Fibroblast of lung (primary cell): ENCODE data around the gene DCUN1D2. TPM values are rescaled to one million over a fixed set of nuclear protein-coding genes. Genes with fewer than 3 reads are reported as not detected.
"Not testable (repeated sequence)": the region's sequence is repeated elsewhere in the genome, so short reads cannot be mapped to it uniquely, and the experiment has no call there.

Experiments
- DNase-seq, 2 donors: peaks; one replicate each; pipeline versions ENCODE4 v3.0.0 to v3.0.0-alpha.2; 2010; ENCODE audit warnings: low read depth in 2 of 2
- H2AFZ ChIP-seq: 2 replicates; pipeline ENCODE4 v1.5.1; 2012; ENCODE audit warnings: low read length, control low read depth, inconsistent platforms
- H3K27ac ChIP-seq: 2 replicates; pipeline ENCODE4 v1.5.1; 2011; ENCODE audit warnings: low read length, control low read depth; ENCODE audit not compliant: insufficient read depth
- H3K27me3 ChIP-seq: 2 replicates; pipeline ENCODE4 v1.5.1; 2011; ENCODE audit warnings: mild to moderate bottlenecking, low read length; ENCODE audit not compliant: control insufficient read depth, insufficient read depth
- H3K36me3 ChIP-seq: 2 replicates; pipeline ENCODE4 v1.5.1; 2011; ENCODE audit warnings: low read length; ENCODE audit not compliant: control insufficient read depth, insufficient read depth
- H3K4me1 ChIP-seq: 2 replicates; pipeline ENCODE4 v1.5.1; 2011; ENCODE audit warnings: low read length; ENCODE audit not compliant: control insufficient read depth, insufficient read depth; ENCODE audit errors: extremely low read depth
- H3K4me2 ChIP-seq: 2 replicates; pipeline ENCODE4 v1.5.1; 2011; ENCODE audit warnings: low read length, control low read depth; ENCODE audit not compliant: insufficient read depth; ENCODE audit errors: extremely low read depth
- H3K4me3 ChIP-seq, 4 experiments: fragments of 200-600 bp in 1 of 4; sonication (generic) in 1 of 4; replicated peaks in 1 of 4; 2 replicates each; pipeline ENCODE4 v1.5.1; 2011 to 2016; ENCODE audit warnings: low read length in 4 of 4, low read depth in 3 of 4, mild to moderate bottlenecking in 3 of 4, control low read depth in 2 of 4, inconsistent platforms in 1 of 4, mixed read lengths in 1 of 4; ENCODE audit not compliant: insufficient read depth in 1 of 4; ENCODE audit errors: control extremely low read depth in 1 of 4
- H3K79me2 ChIP-seq: 2 replicates; pipeline ENCODE4 v1.5.1; 2012; ENCODE audit warnings: mild to moderate bottlenecking, low read length, inconsistent platforms; ENCODE audit not compliant: control insufficient read depth, insufficient read depth
- H3K9ac ChIP-seq: 2 replicates; pipeline ENCODE4 v1.5.1; 2011; ENCODE audit warnings: mild to moderate bottlenecking, low read length, control low read depth; ENCODE audit not compliant: insufficient read depth
- H3K9me3 ChIP-seq: 2 replicates; pipeline ENCODE4 v1.5.1; 2012; ENCODE audit warnings: low read depth, low read length; ENCODE audit not compliant: control insufficient read depth, insufficient read depth
- H4K20me1 ChIP-seq: 2 replicates; pipeline ENCODE4 v1.5.1; 2011; ENCODE audit warnings: low read length; ENCODE audit not compliant: control insufficient read depth, insufficient read depth; ENCODE audit errors: extremely low read depth
- CTCF ChIP-seq, 2 donors: IDR thresholded peaks in 1 of 2; conservative IDR thresholded peaks in 1 of 2; 1 replicate in 1 of 2; 2 replicates in 1 of 2; pipeline ENCODE4 v1.5.1; 2011 to 2012; ENCODE audit warnings: low read length in 2 of 2, control low read depth in 1 of 2, inconsistent platforms in 1 of 2, low read depth in 1 of 2, mild to moderate bottlenecking in 1 of 2
- EZH2 ChIP-seq: IDR thresholded peaks from 2 replicates; pipeline ENCODE4 v1.5.1; 2012; ENCODE audit warnings: low read length, control low read depth, mild to moderate bottlenecking; ENCODE audit errors: missing control alignments
- polyA plus RNA-seq, 2 donors: library from polyadenylated mRNA; depleted of rRNA in 1 of 2; stranded (reverse) in 1 of 2; unstranded in 1 of 2; fragments of >200 nt; gene quantifications; 2 replicates each; pipeline ENCODE4 v1.2.1, GENCODE V29; 2011 to 2012; ENCODE audit warnings: missing spikeins in 1 of 2
- total RNA-seq: library from RNA; depleted of rRNA; stranded (reverse); fragments of >200 nt; gene quantifications from 2 replicates; pipeline ENCODE4 v1.2.1, GENCODE V29; 2014

Gene DCUN1D2
- total and polyA plus RNA-seq, 2 donors (not counting 1 experiment from before 2014, with no cell fraction given), result 10.7 to 11.6 TPM

- Histone ChIP-seq H3K4me2 (no peak overlapping the region), H3K4me1 (no peaks in the 10 kb centered on the region), H3K79me2 (no peaks in the 10 kb centered on the region), H3K9ac (no peak overlapping the region), H2AFZ (no peak overlapping the region), H3K27ac (no peak overlapping the region), H3K27me3 (no peaks in the 10 kb centered on the region), H3K4me3 (no peak overlapping the region), H4K20me1 (no peaks in the 10 kb centered on the region), H3K9me3 (no peaks in the 10 kb centered on the region), H3K36me3 (no peaks in the 10 kb centered on the region)
- no peak for DNase-seq
- TF ChIP-seq EZH2 (no peak), CTCF (conservative IDR thresholded peaks at IDR 0.05 in 1 of 2, IDR thresholded peaks at IDR 0.05 in 1 of 2; ENCODE audit: low read depth in 1 of 2, low read length in 2 of 2) (no peak)
These were observed 53.0 kb downstream of the DCUN1D2 start for GRCh38 chr13:113437408-113438010.

- not testable (repeated sequence) for H3K9me3 ChIP-seq, H3K4me3 ChIP-seq, H3K27ac ChIP-seq, DNase-seq, H3K79me2 ChIP-seq, H3K27me3 ChIP-seq, H3K36me3 ChIP-seq, H3K9ac ChIP-seq, H3K4me2 ChIP-seq, H3K4me1 ChIP-seq, H4K20me1 ChIP-seq, H2AFZ ChIP-seq
These were observed 53.6 kb downstream of the DCUN1D2 start for GRCh38 chr13:113436866-113437265.

DNA sequence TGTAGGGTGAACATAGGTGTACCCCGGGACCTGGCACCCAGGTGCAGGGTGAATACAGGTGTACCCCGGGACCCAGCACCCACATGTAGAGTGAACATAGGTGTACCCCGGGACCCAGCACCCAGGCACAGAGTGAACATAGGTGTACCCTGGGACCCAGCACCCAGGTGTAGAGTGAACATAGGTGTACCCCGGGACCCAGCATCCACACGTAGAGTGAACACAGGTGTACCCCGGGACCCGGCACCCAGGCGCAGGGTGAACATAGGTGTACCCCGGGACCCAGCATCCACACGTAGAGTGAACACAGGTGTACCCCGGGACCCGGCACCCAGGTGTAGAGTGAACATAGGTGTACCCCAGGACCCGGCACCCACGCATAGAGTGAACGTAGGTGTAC, 54.6 kb downstream of the DCUN1D2 start:
- H4K20me1 ChIP-seq, H3K4me2 ChIP-seq, H3K36me3 ChIP-seq, H3K27ac ChIP-seq, H3K79me2 ChIP-seq, H2AFZ ChIP-seq, H3K4me1 ChIP-seq, H3K4me3 ChIP-seq, H3K9ac ChIP-seq, DNase-seq, H3K27me3 ChIP-seq, H3K9me3 ChIP-seq: not testable (repeated sequence)

GRCh38 chr13:113433391-113433916, 57.1 kb downstream of the DCUN1D2 start:
- no peaks in the 10 kb centered on the region for H4K20me1 ChIP-seq
- H3K27ac ChIP-seq, result no peak overlapping the region
- no peak overlapping the region for H2AFZ ChIP-seq
- H3K4me1 ChIP-seq, result no peaks in the 10 kb centered on the region
- no peaks in the 10 kb centered on the region for H3K79me2 ChIP-seq
- no peaks in the 10 kb centered on the region for H3K27me3 ChIP-seq
- no peak for DNase-seq
- no peaks in the 10 kb centered on the region for H3K36me3 ChIP-seq
- H3K4me3 ChIP-seq, result no peak overlapping the region
- H3K4me2 ChIP-seq, result no peak overlapping the region
- H3K9ac ChIP-seq, result no peak overlapping the region
- no peaks in the 10 kb centered on the region for H3K9me3 ChIP-seq
- TF ChIP-seq EZH2 (no peak), CTCF (conservative IDR thresholded peaks at IDR 0.05 in 1 of 2, IDR thresholded peaks at IDR 0.05 in 1 of 2; ENCODE audit: low read depth in 1 of 2, low read length in 2 of 2) (no peak)
